ENCODE data around the gene LTB4R2.

Gene LTB4R2

GRCh38 chr14:24342889-24343288 lies 32.9 kb downstream of the LTB4R2 start:
- DNase-seq (ENCODE audit: low read depth), result no peak
- no peak overlapping the region for H3K4me3 ChIP-seq (ENCODE audit: low read depth, low read length)
- TF ChIP-seq CTCF (IDR thresholded peaks at IDR 0.05; ENCODE audit: insufficient read depth, low read depth, low read length, missing control alignments), result no peak

- H3K4me3 ChIP-seq (ENCODE audit: low read depth, low read length), result no peak overlapping the region
- DNase-seq (ENCODE audit: low read depth), result no peak
- no peak for TF ChIP-seq CTCF (IDR thresholded peaks at IDR 0.05; ENCODE audit: insufficient read depth, low read depth, low read length, missing control alignments)
Observed at GRCh38 chr14:24343795-24344660, 34.1 kb downstream of the LTB4R2 start.

GRCh38 chr14:24347134-24347533 lies 37.2 kb downstream of the LTB4R2 start:
- TF ChIP-seq CTCF (IDR thresholded peaks at IDR 0.05; ENCODE audit: insufficient read depth, low read depth, low read length, missing control alignments), result no peak
- H3K4me3 ChIP-seq (ENCODE audit: low read depth, low read length), result no peak overlapping the region
- no peak for DNase-seq (ENCODE audit: low read depth)

- DNase-seq (ENCODE audit: low read depth), result no peak
- no peak for TF ChIP-seq CTCF (IDR thresholded peaks at IDR 0.05; ENCODE audit: insufficient read depth, low read depth, low read length, missing control alignments)
- H3K4me3 ChIP-seq (ENCODE audit: low read depth, low read length), result no peak overlapping the region
Observed at GRCh38 chr14:24348186-24348585, 38.2 kb downstream of the LTB4R2 start.

DNA sequence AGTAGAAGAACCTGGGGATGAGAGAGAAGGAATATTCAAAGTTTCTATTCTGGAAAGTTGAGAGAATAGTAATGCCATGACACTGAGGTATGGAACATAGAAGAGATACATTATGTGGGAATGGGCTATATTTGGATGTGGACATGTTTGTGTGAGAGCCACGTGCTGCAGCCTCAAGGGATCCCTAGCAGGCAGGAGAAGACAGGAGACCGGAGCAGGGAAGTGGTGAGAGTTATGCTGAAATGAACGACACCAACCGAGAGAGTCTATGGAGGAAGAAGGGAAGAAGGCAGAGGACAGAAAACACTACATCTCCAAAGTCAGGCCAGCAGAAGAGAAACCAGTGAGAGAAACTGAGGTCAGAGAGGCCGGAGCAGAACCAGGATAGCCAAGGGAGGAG lies 39.8 kb downstream of the LTB4R2 start:
- no peak for DNase-seq (ENCODE audit: low read depth)
- H3K4me3 ChIP-seq (ENCODE audit: low read depth, low read length), result no peak overlapping the region
- TF ChIP-seq CTCF (IDR thresholded peaks at IDR 0.05; ENCODE audit: insufficient read depth, low read depth, low read length, missing control alignments), result no peak

- no peak overlapping the region for H3K4me3 ChIP-seq (ENCODE audit: low read depth, low read length)
- TF ChIP-seq CTCF (IDR thresholded peaks at IDR 0.05; ENCODE audit: insufficient read depth, low read depth, low read length, missing control alignments), result no peak
- DNase-seq (ENCODE audit: low read depth), result no peak
Observed at GRCh38 chr14:24351517-24351916, 41.6 kb downstream of the LTB4R2 start.

Measured in GM12865 (cell line).